Activated T-helper 2 cell treated with anti-CD3 and anti-CD28 coated beads, Interferon-gamma antibody, Interleukin-2, Interleukin-4, amounts not matched to agents 10 μg/mL and 5 μg/mL and 100 μg/mL, durations not matched to agents 14 hours and 24 hours and 36 hours (primary cell): Measurements from ENCODE around the gene ST3GAL3. TPM values are rescaled to one million over a fixed set of nuclear protein-coding genes. Genes with fewer than 3 reads are reported as not detected.

Experiments used
- DNase-seq: peaks from one replicate; pipeline ENCODE4 v3.0.0; 2021; ENCODE audit warnings: low spot score
- H3K27ac Mint-ChIP-seq: one replicate; pipeline ENCODE4 v1.8.0; 2021; ENCODE audit warnings: mixed read lengths
- H3K27me3 Mint-ChIP-seq: one replicate; pipeline ENCODE4 v1.8.0; 2021; ENCODE audit warnings: low read depth, mixed read lengths
- H3K36me3 Mint-ChIP-seq: one replicate; pipeline ENCODE4 v1.8.0; 2021; ENCODE audit warnings: low read depth, mixed read lengths
- H3K4me1 Mint-ChIP-seq: one replicate; pipeline ENCODE4 v1.8.0; 2021; ENCODE audit warnings: low read depth, mixed read lengths
- H3K4me3 Mint-ChIP-seq: one replicate; pipeline ENCODE4 v1.8.0; 2021; ENCODE audit warnings: low read depth, mild to moderate bottlenecking, moderate library complexity, mixed read lengths
- H3K9me3 Mint-ChIP-seq: one replicate; pipeline ENCODE4 v1.8.0; 2021; ENCODE audit warnings: mixed read lengths
- intact Hi-C: fragments of 100-400 bp; cut with micrococcal nuclease; formaldehyde crosslinking; loops from one replicate; pipeline ENCODE4 v1.15.1; 2023
- total RNA-seq: library from RNA; stranded (reverse); gene quantifications from 2 replicates; pipeline ENCODE4 v1.2.3, GENCODE V29; 2022

ST3GAL3 gene
- total RNA-seq, 1 donor from 2014 or later, result 22.0 TPM

- H3K4me1 Mint-ChIP-seq, result no peaks in the 10 kb centered on the region
- H3K27me3 Mint-ChIP-seq, result no peaks in the 10 kb centered on the region
- no peak overlapping the region for H3K27ac Mint-ChIP-seq
- no peak overlapping the region for H3K4me3 Mint-ChIP-seq
- DNase-seq, result no peak
- H3K9me3 Mint-ChIP-seq, result no peaks in the 10 kb centered on the region
- intact Hi-C loops, result no loop called here
- H3K36me3 Mint-ChIP-seq, result no peaks in the 10 kb centered on the region
These were observed 213.7 kb downstream of the ST3GAL3 start for GRCh38 chr1:43921022-43921421.

GRCh38 chr1:43924516-43924915, 217.2 kb downstream of the ST3GAL3 start:
- H3K27me3 Mint-ChIP-seq, result no peaks in the 10 kb centered on the region
- no peak for DNase-seq
- H3K27ac Mint-ChIP-seq, result no peak overlapping the region
- H3K9me3 Mint-ChIP-seq, result no peaks in the 10 kb centered on the region
- H3K36me3 Mint-ChIP-seq, result peaks cover under 1% of the 10 kb centered on the region
- H3K4me3 Mint-ChIP-seq, result no peak overlapping the region
- intact Hi-C loops, result no loop called here
- peaks cover under 1% of the 10 kb centered on the region for H3K4me1 Mint-ChIP-seq

GRCh38 chr1:43925846-43926245, 218.5 kb downstream of the ST3GAL3 start:
- peaks cover 3% of the 10 kb centered on the region for H3K4me1 Mint-ChIP-seq
- H3K36me3 Mint-ChIP-seq, result peaks cover 4% of the 10 kb centered on the region
- no peak overlapping the region for H3K27ac Mint-ChIP-seq
- no peaks in the 10 kb centered on the region for H3K27me3 Mint-ChIP-seq
- H3K4me3 Mint-ChIP-seq, result no peak overlapping the region
- intact Hi-C loops, result no loop called here
- no peak for DNase-seq
- H3K9me3 Mint-ChIP-seq, result no peaks in the 10 kb centered on the region

GRCh38 chr1:43930168-43930948, 223.0 kb downstream of the ST3GAL3 start:
- DNase-seq, result no peak
- peaks cover 11% of the 10 kb centered on the region for H3K4me1 Mint-ChIP-seq
- intact Hi-C loops, result loop anchor here (5.0 kb wide), 1 partner anchor 403 kb away; no protein-coding TSS in a partner anchor
- peaks cover 4% of the 10 kb centered on the region for H3K36me3 Mint-ChIP-seq
- no peak overlapping the region for H3K4me3 Mint-ChIP-seq
- H3K27ac Mint-ChIP-seq, result no peak overlapping the region
- H3K27me3 Mint-ChIP-seq, result peaks cover 8% of the 10 kb centered on the region
- no peaks in the 10 kb centered on the region for H3K9me3 Mint-ChIP-seq

- Mint-ChIP-seq H3K4me1 (peaks cover 11% of the 10 kb centered on the region), H3K4me3 (no peak overlapping the region), H3K27me3 (peaks cover 10% of the 10 kb centered on the region), H3K36me3 (peaks cover 4% of the 10 kb centered on the region), H3K27ac (no peak overlapping the region), H3K9me3 (no peaks in the 10 kb centered on the region)
- DNase-seq, result no peak
- intact Hi-C loops, result loop anchor here (5.0 kb wide), 1 partner anchor 404 kb away; no protein-coding TSS in a partner anchor
These were observed 223.6 kb downstream of the ST3GAL3 start for GRCh38 chr1:43930949-43931275.

GRCh38 chr1:43931711-43932660, 224.7 kb downstream of the ST3GAL3 start:
- peaks cover 4% of the 10 kb centered on the region for H3K36me3 Mint-ChIP-seq
- intact Hi-C loops, result loop anchor here (5.0 kb wide), 1 partner anchor 405 kb away; no protein-coding TSS in a partner anchor
- DNase-seq, result no peak
- H3K9me3 Mint-ChIP-seq, result no peaks in the 10 kb centered on the region
- no peak overlapping the region for H3K4me3 Mint-ChIP-seq
- peaks cover 11% of the 10 kb centered on the region for H3K4me1 Mint-ChIP-seq
- H3K27ac Mint-ChIP-seq, result no peak overlapping the region
- peaks cover 10% of the 10 kb centered on the region for H3K27me3 Mint-ChIP-seq

GRCh38 chr1:43932786-43933385, 225.6 kb downstream of the ST3GAL3 start:
- H3K27ac Mint-ChIP-seq, result no peak overlapping the region
- peaks cover 4% of the 10 kb centered on the region for H3K36me3 Mint-ChIP-seq
- H3K9me3 Mint-ChIP-seq, result no peaks in the 10 kb centered on the region
- intact Hi-C loops, result loop anchor here (5.0 kb wide), 1 partner anchor 406 kb away; no protein-coding TSS in a partner anchor
- H3K4me3 Mint-ChIP-seq, result no peak overlapping the region
- no peak for DNase-seq
- peaks cover 11% of the 10 kb centered on the region for H3K4me1 Mint-ChIP-seq
- peaks cover 10% of the 10 kb centered on the region for H3K27me3 Mint-ChIP-seq

- H3K9me3 Mint-ChIP-seq, result no peaks in the 10 kb centered on the region
- H3K4me1 Mint-ChIP-seq, result peaks cover 11% of the 10 kb centered on the region
- no peak for DNase-seq
- no peak within 1 kb of the TSS for H3K4me3 Mint-ChIP-seq
- H3K27ac Mint-ChIP-seq, result no peak within 1 kb of the TSS
- intact Hi-C loops, result loop anchor here (1.0 to 5.0 kb wide), 2 partner anchors 170 to 406 kb away; no protein-coding TSS in a partner anchor
- peaks cover 4% of the 10 kb centered on the region for H3K36me3 Mint-ChIP-seq
- H3K27me3 Mint-ChIP-seq, result peaks cover 10% of the 10 kb centered on the region
These were observed 226.2 kb downstream of the ST3GAL3 start, which contains the start of gene ARTN for GRCh38 chr1:43933386-43934100. ARTN (plus strand) TSS chr1:43933801; CDS start chr1:43935657, 1,856 bp downstream.

GRCh38 chr1:43934101-43934985, 227.0 kb downstream of the ST3GAL3 start:
- no peak overlapping the region for H3K4me3 Mint-ChIP-seq
- H3K27ac Mint-ChIP-seq, result no peak overlapping the region
- peak; percentile 33 for DNase-seq
- intact Hi-C loops, result loop anchor here (1.0 to 5.0 kb wide), 2 partner anchors 171 to 407 kb away; no protein-coding TSS in a partner anchor
- peaks cover 4% of the 10 kb centered on the region for H3K36me3 Mint-ChIP-seq
- no peaks in the 10 kb centered on the region for H3K9me3 Mint-ChIP-seq
- H3K4me1 Mint-ChIP-seq, result peaks cover 11% of the 10 kb centered on the region
- peaks cover 10% of the 10 kb centered on the region for H3K27me3 Mint-ChIP-seq

- peaks cover 10% of the 10 kb centered on the region for H3K27me3 Mint-ChIP-seq
- no peak for DNase-seq
- intact Hi-C loops, result loop anchor here (1.0 to 5.0 kb wide), 2 partner anchors 172 to 408 kb away; no protein-coding TSS in a partner anchor
- H3K9me3 Mint-ChIP-seq, result no peaks in the 10 kb centered on the region
- no peak overlapping the region for H3K4me3 Mint-ChIP-seq
- H3K36me3 Mint-ChIP-seq, result peaks cover 5% of the 10 kb centered on the region
- peaks cover 10% of the 10 kb centered on the region for H3K4me1 Mint-ChIP-seq
- H3K27ac Mint-ChIP-seq, result no peak overlapping the region
These were observed 227.6 kb downstream of the ST3GAL3 start for GRCh38 chr1:43934986-43935324.

GRCh38 chr1:43935711-43936427, 228.5 kb downstream of the ST3GAL3 start:
- peaks cover 7% of the 10 kb centered on the region for H3K36me3 Mint-ChIP-seq
- no peaks in the 10 kb centered on the region for H3K9me3 Mint-ChIP-seq
- H3K27me3 Mint-ChIP-seq, result peaks cover 10% of the 10 kb centered on the region
- DNase-seq, result no peak
- intact Hi-C loops, result no loop called here
- peaks cover 10% of the 10 kb centered on the region for H3K4me1 Mint-ChIP-seq
- no peak overlapping the region for H3K4me3 Mint-ChIP-seq
- no peak overlapping the region for H3K27ac Mint-ChIP-seq
